SKM-1 treated with dmso at 0.1 percent for 144 hours (cell line): ENCODE measurements around the gene GLRX.
A peak's percentile ranks its signal among the peaks of the same experiment; 100 is the strongest.
"Not testable (repeated sequence)": the region's sequence is repeated elsewhere in the genome, so short reads cannot be mapped to it uniquely, and the experiment has no call there.

ENCODE experiments used
- DNase-seq: peaks from one replicate; lab custom pipeline; 2025; ENCODE audit not compliant: unreplicated experiment; lab: John Stamatoyannopoulos, UW

The GLRX gene

DNA sequence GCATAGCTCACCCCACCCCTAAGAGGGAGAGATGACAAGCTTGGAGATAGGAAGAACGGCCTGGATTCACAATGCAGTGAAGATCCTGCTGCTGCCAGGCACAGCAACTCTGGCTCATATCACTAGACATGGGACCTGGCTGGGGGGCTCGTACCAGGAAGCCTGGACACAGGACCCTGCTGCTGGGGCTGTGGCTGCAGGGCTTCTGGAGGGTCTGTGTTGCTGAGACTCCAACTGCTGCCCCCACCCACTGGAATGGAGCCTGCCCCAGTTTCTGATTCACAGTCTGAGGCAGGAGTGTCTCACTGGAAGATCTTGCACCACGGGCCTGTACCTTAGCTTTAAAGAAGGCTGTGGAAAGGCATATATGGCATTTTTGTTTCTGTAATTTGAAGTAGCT, 31.0 kb upstream of the GLRX start:
- DNase-seq: no peak

DNA sequence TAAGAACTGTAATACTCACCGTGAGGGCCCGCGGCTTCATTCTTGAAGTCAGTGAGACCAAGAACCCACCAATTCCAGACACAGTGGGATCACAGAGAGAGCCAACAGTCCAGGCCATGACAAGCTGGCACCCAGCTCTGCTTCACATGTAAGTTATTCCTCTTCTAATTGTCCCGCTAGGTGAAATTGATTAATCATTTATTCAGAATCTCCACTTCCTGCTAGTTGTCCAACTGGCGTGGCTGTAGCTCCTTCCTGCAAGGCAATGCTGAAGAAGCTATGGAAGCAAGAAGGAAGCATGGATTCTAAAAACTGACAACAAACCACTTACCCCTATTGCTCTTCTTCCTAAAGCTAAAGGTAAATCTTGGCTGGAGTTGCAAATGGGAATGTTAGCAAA, 30.0 kb upstream of the GLRX start:
- no peak for DNase-seq

DNA sequence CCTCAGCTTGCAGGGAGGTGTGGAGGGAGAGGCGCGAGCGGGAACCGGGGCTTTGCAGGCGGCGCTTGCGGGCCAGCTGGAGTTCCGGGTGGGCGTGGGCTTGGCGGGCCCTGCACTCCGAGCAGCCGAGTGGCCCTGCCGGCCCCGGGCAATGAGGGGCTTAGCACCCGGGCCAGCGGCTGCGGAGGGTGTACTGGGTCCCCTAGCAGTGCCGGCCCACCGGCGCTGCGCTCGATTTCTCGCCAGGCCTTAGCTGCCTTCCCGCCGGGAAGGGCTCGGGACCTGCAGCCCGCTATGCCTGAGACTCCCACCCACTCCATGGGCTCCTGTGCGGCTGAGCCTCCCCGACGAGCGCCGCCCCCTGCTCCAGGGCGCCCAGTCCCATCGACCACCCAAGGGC, 28.6 kb upstream of the GLRX start:
- DNase-seq: not testable (repeated sequence)

DNA sequence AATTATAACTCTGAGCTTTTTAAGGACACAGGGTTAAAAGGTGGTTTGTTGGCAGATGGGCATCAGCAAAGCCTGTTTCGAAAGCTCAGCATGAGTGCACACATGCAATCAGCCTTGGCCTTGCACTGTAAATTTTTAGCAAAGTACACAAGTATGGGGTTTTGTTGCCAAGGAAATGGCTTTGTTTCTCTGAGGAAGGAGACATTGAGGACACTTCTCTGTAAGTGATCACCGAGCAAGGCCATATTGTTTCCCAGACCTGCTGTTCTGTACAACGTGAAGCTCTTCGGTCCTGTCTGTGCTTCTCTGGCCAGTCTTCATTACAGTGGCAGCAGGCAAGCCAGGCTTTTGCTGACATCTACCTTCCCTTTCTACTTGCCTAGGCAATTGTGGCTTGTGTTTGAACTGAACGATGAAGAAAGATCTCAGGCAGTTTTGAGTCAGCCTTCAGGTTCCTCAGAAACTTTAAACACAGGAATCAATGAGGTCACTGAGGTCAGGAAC, 27.9 kb upstream of the GLRX start:
- DNase-seq: peak; percentile 67

- no peak for DNase-seq
Observed at GRCh38 chr5:95848701-95849100, 26.2 kb upstream of the GLRX start.

- DNase-seq: no peak
Observed at GRCh38 chr5:95847261-95847592, 24.7 kb upstream of the GLRX start.

- DNase-seq: peak; percentile 80
Observed at GRCh38 chr5:95846554-95847260, 24.2 kb upstream of the GLRX start.

GRCh38 chr5:95845391-95845790, 22.9 kb upstream of the GLRX start:
- no peak for DNase-seq

- no peak for DNase-seq
Observed at GRCh38 chr5:95843733-95844223, 21.3 kb upstream of the GLRX start.

DNA sequence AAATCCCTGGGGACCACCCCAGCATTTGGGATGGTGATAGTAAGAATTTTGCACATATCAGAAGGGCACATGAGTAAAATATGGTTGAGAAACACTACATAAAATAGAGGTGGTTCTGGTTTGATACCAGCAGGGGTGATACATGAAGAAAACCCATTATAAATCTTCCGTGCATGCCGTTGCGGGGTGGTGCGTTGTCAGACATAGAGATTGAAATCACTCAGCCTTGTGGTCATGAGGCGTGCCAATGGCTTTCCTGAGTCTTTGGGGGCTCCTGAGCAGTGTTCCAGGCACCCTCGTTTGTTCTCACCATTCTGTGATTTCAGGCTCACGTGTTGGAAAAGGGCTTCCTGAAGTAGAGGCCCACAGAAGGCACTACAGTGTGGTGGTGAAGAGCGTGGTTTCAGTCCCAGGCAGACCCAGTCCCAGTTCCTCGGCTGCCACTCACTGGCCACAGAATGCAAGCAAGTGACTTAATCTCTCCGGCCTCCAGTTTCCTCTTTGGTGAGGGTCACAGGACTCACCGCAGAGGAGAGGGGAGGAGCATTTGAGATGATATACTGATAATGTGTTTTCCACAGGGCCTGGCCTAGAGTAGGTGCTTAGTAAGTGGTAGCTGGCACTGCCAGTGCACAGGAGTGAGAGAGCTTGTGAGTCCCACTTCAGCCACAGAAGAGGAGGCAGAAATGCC, 20.5 kb upstream of the GLRX start:
- peak; percentile 97 for DNase-seq

- no peak for DNase-seq
Observed at GRCh38 chr5:95841914-95842812, 19.6 kb upstream of the GLRX start.

GRCh38 chr5:95840956-95841705, 18.6 kb upstream of the GLRX start:
- DNase-seq: no peak

- no peak for DNase-seq
Observed at GRCh38 chr5:95839658-95840057, 17.1 kb upstream of the GLRX start.

DNA sequence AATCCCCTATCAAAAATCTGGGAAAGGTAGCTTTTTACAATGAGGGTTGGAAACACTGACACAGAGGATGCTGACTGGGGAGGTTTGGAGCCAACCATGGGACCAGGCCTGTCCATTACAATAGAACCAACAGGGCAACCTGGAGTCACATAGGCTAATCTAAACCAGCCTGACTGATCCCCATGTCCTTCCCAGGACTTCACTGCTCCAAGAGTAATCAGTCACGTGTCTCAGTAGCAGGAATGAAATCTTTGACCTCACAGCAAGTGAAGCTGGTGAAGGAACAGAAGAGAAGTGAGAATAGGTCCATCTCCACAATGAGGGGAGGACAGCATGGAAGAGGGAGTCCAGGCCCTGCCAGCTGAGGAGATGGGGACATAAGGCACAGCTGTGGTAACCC, 16.0 kb upstream of the GLRX start:
- DNase-seq: no peak

DNA sequence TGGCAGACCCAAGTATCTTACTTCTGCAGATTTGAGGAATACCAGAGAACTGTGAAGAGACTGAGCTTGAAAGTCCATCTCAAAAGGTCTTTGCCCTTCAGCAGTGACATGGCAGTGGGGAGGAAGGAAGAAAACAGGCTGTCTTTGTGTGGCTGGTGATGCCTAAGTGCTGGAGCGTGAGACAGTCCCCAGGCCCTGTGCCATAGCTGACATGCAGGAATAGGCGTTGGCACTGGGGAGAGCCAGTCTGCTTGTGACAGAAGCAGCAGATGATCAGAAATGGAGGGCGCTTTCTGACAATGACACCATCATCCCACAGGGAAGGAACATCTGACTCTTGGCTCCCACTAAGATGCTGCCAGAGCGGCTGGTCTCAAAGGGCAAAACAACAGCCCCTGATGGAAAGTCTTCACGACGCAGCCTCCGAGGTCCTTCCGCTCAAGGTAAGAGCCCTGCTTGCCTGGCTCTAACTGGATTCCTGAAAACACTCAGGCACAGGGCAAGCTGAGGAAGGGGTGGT, 15.5 kb upstream of the GLRX start:
- DNase-seq: no peak

GRCh38 chr5:95837492-95837891, 15.0 kb upstream of the GLRX start:
- DNase-seq: no peak

DNA sequence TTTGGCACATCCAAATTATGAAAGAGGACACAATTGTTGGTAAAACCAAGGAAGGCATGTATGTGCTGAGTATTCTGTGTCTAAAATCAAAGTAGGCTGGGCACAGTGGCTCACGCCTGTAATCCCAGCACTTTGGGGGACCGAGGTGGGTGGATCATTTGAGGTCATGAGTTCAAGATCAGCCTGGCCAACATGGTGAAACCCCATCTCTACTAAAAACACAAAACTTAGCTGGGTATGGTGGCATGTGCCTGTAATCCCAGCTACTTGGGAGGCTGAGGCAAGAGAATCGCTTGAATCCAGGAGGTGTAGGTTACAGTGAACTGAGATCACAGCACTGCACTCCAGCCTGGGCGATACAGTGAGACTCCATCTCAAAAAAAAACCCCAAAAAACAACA, 14.4 kb upstream of the GLRX start:
- DNase-seq: not testable (repeated sequence)

GRCh38 chr5:95836544-95836943, 14.0 kb upstream of the GLRX start:
- no peak for DNase-seq

- no peak for DNase-seq
Observed at GRCh38 chr5:95835682-95836385, 13.3 kb upstream of the GLRX start.

- DNase-seq: no peak
Observed at GRCh38 chr5:95832664-95833063, 10.1 kb upstream of the GLRX start.
